Neuronal stem cell (in vitro differentiated cells): ENCODE measurements around the gene RABGAP1.

Source experiments
- DNase-seq: peaks from one replicate; pipeline ENCODE4 v3.0.0-alpha.2; 2013; ENCODE audit warnings: low spot score
- H2AFZ ChIP-seq: one replicate; pipeline ENCODE4 v1.6.1; 2013; ENCODE audit warnings: mild to moderate bottlenecking, low read length, inconsistent platforms
- H2AK5ac ChIP-seq: 2 replicates; pipeline ENCODE4 v1.6.1; 2013; ENCODE audit warnings: low read depth, mild to moderate bottlenecking, inconsistent platforms, low read length, moderate library complexity, mixed read lengths
- H2BK120ac ChIP-seq: 2 replicates; pipeline ENCODE4 v1.6.1; 2013; ENCODE audit warnings: low read depth, mild to moderate bottlenecking, inconsistent platforms, low read length, moderate library complexity, mixed read lengths
- H2BK12ac ChIP-seq: one replicate; pipeline ENCODE4 v1.6.1; 2013; ENCODE audit warnings: low read length, inconsistent platforms
- H2BK15ac ChIP-seq: 2 replicates; pipeline ENCODE4 v1.6.1; 2013; ENCODE audit warnings: mild to moderate bottlenecking, low read length, inconsistent platforms, mixed read lengths
- H2BK5ac ChIP-seq: one replicate; pipeline ENCODE4 v1.6.1; 2013; ENCODE audit warnings: inconsistent platforms, mild to moderate bottlenecking, low read length, moderate library complexity
- H3K14ac ChIP-seq: one replicate; pipeline ENCODE4 v1.6.1; 2013; ENCODE audit warnings: low read length, inconsistent platforms
- H3K18ac ChIP-seq: 2 replicates; pipeline ENCODE4 v1.6.1; 2013; ENCODE audit warnings: low read length, inconsistent platforms
- H3K23ac ChIP-seq: 2 replicates; pipeline ENCODE4 v1.6.1; 2013; ENCODE audit warnings: low read depth, mild to moderate bottlenecking, mixed read lengths, low read length, inconsistent platforms; ENCODE audit not compliant: poor library complexity
- H3K27ac ChIP-seq: replicated peaks from 3 replicates; pipeline ENCODE4 v1.5.1; 2013; ENCODE audit warnings: low read length, inconsistent platforms
- H3K27me3 ChIP-seq, 3 experiments: 2 replicates each; pipeline ENCODE4 v1.6.1; 2013; ENCODE audit warnings: low read length in 3 of 3, mild to moderate bottlenecking in 2 of 3, inconsistent platforms in 1 of 3, low read depth in 1 of 3, mixed read lengths in 1 of 3, moderate library complexity in 1 of 3; ENCODE audit not compliant: control insufficient read depth in 3 of 3, insufficient read depth in 3 of 3
- H3K36me3 ChIP-seq, 2 donors: replicated peaks in 1 of 2; 2 replicates each; pipeline ENCODE4 v1.6.1; 2013; ENCODE audit warnings: low read length in 2 of 2; ENCODE audit not compliant: control insufficient read depth in 2 of 2, insufficient read depth in 2 of 2
- H3K4ac ChIP-seq: 2 replicates; pipeline ENCODE4 v1.6.1; 2013; ENCODE audit warnings: inconsistent platforms, mild to moderate bottlenecking, low read length, moderate library complexity
- H3K4me1 ChIP-seq, 2 donors: 1 replicate in 1 of 2; 2 replicates in 1 of 2; pipeline ENCODE4 v1.6.1; 2013; ENCODE audit warnings: low read length in 2 of 2, low read depth in 1 of 2; ENCODE audit not compliant: control insufficient read depth in 2 of 2, insufficient read depth in 1 of 2
- H3K4me2 ChIP-seq: one replicate; pipeline ENCODE4 v1.6.1; 2013; ENCODE audit warnings: mild to moderate bottlenecking, low read length, inconsistent platforms; ENCODE audit not compliant: insufficient read depth, poor library complexity, severe bottlenecking
- H3K4me3 ChIP-seq, 2 donors: 2 replicates each; pipeline ENCODE4 v1.5.1; 2013; ENCODE audit warnings: low read length in 2 of 2, mild to moderate bottlenecking in 2 of 2, inconsistent platforms in 1 of 2, moderate library complexity in 1 of 2
- H3K79me1 ChIP-seq: one replicate; pipeline ENCODE4 v1.6.1; 2013; ENCODE audit warnings: low read depth, mild to moderate bottlenecking, inconsistent platforms, low read length, moderate library complexity
- H3K9ac ChIP-seq: one replicate; pipeline ENCODE4 v1.6.1; 2013; ENCODE audit warnings: mild to moderate bottlenecking, low read depth, low read length, inconsistent platforms; ENCODE audit not compliant: poor library complexity
- H3K9me3 ChIP-seq, 2 donors: replicated peaks in 1 of 2; 2 replicates each; pipeline versions ENCODE3 to v1.6.1; 2013; ENCODE audit warnings: low read length in 2 of 2, mild to moderate bottlenecking in 2 of 2, inconsistent platforms in 1 of 2, low read depth in 1 of 2, mixed read lengths in 1 of 2, moderate library complexity in 1 of 2; ENCODE audit not compliant: control insufficient read depth in 2 of 2, insufficient read depth in 1 of 2
- H4K8ac ChIP-seq: one replicate; pipeline ENCODE4 v1.6.1; 2013; ENCODE audit warnings: low read depth, mild to moderate bottlenecking, inconsistent platforms, low read length, moderate library complexity
- H4K91ac ChIP-seq: one replicate; pipeline ENCODE4 v1.6.1; 2013; ENCODE audit warnings: low read length, low read depth, mild to moderate bottlenecking, inconsistent platforms; ENCODE audit not compliant: poor library complexity
- WGBS, 2 donors: extraction: QIAGEN DNeasy Blood & Tissue Kit; methylation state at CpG; one replicate each; pipeline ENCODE4 v1.1.7; 2013; ENCODE audit warnings: missing lambda C conversion rate in 2 of 2, mixed read lengths in 1 of 2; ENCODE audit not compliant: insufficient read length in 2 of 2, insufficient replicate concordance in 1 of 2; ENCODE audit errors: extremely low coverage in 2 of 2; 5-methylcytosine and 5-hydroxymethylcytosine counted together

The RABGAP1 gene

DNA sequence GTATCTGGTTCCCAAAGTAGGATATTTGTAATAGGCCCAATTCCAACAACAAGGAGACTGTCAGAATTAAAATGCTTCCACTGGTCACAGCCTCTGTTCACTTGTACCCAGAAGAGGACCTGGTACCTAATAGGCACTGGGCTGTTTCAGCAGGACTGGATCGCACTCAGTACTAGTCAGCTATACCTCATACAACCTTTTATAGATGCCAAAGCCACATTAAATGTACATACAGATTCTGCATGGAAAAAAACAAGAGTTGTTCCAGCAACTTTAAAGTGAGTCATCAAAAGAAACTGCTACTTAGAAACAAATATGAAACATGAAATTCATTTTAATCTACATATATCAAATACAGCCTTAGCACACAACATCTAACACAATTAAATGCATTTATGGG, 180.1 kb downstream of the RABGAP1 start:
- H2BK12ac ChIP-seq, result no peak overlapping the region
- H2BK5ac ChIP-seq, result no peak overlapping the region
- H2BK15ac ChIP-seq, result no peak overlapping the region
- H3K9me3 ChIP-seq, result no peaks in the 10 kb centered on the region
- no peak overlapping the region for H2BK120ac ChIP-seq
- no peak overlapping the region for H2AFZ ChIP-seq
- no peak overlapping the region for H3K4me2 ChIP-seq
- H3K18ac ChIP-seq, result no peak overlapping the region
- H4K8ac ChIP-seq, result no peak overlapping the region
- no peak for DNase-seq
- no peak overlapping the region for H3K23ac ChIP-seq
- no peak overlapping the region for H3K27ac ChIP-seq
- no peak overlapping the region for H3K4ac ChIP-seq
- no peak overlapping the region for H3K14ac ChIP-seq
- no CpG with 5 or more reads among the region's 1 CpG for WGBS, 2 donors
- no peaks in the 10 kb centered on the region for H3K79me1 ChIP-seq
- H2AK5ac ChIP-seq, result no peak overlapping the region
- no peak overlapping the region for H3K9ac ChIP-seq
- no peaks in the 10 kb centered on the region for H3K27me3 ChIP-seq
- peaks cover 2 to 9% of the 10 kb centered on the region in 2 donors for H3K4me1 ChIP-seq
- H4K91ac ChIP-seq, result no peak overlapping the region
- H3K4me3 ChIP-seq, result no peak overlapping the region
- peaks cover 0 to 11% of the 10 kb centered on the region in 2 donors for H3K36me3 ChIP-seq

DNA sequence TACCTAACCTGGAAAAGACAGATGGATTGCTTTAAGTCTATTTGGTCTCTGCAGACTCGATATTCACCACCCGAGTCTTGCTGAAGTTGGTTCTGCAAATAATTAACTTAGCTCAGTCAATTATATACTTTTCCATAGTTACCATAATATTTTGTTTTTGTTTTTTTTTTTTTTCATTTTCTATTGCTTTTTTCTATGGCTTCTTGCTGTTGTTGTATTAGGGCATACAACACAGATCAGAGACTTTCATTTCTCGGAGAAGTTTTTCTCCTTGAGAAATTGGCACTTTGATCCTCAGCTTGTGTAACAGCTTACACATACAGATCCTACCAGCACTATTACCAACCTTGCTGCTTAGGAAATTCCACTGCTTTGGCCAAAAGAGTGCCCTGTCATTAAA, 180.6 kb downstream of the RABGAP1 start:
- Histone ChIP-seq H3K4me2 (no peak overlapping the region), H3K27ac (no peak overlapping the region), H4K8ac (no peak overlapping the region)

DNA sequence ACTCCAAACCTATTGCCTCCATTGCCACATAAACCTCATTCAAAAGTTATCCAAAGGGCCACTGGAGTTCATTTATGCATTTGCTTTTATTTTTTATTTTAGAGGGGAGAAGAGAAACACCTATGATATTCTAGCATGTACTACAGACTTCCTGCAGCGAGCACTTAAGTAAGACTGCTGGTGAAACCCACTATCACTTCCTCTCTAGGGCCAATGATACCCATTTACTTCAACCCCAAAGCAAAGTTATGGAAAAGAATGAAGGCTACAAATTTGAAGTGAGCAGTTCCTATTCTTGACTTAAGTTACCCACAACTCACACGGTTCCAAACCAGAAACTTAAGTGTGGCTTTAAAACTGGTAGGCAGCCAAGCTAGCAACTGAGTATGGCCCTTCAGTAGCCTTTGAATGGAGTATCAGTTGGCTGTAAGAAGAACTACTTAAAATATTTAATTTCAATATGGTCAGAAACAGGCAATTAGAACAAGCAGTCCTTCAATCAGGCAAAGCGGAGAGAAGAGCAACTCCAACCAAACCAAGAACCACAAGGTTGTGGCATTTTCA, 186.8 kb downstream of the RABGAP1 start:
- Histone ChIP-seq H3K4me1 (peaks cover 0 to 3% of the 10 kb centered on the region in 2 donors), H3K27ac (no peak overlapping the region), H2BK5ac (no peak overlapping the region), H3K4me3 (no peak overlapping the region), H2AK5ac (no peak overlapping the region), H3K18ac (no peak overlapping the region), H3K79me1 (no peaks in the 10 kb centered on the region), H3K27me3 (no peaks in the 10 kb centered on the region), H3K9ac (no peak overlapping the region), H4K8ac (no peak overlapping the region), H3K14ac (no peak overlapping the region), H2BK120ac (no peak overlapping the region), H3K4ac (no peak overlapping the region), H3K36me3 (peaks cover 16 to 62% of the 10 kb centered on the region in 2 donors), H2BK15ac (no peak overlapping the region), H2BK12ac (no peak overlapping the region), H2AFZ (no peak overlapping the region), H3K9me3 (no peaks in the 10 kb centered on the region), H3K4me2 (no peak overlapping the region), H3K23ac (no peak overlapping the region), H4K91ac (no peak overlapping the region)
- WGBS, 2 donors, result no CpG with 5 or more reads among the region's 3 CpGs
- DNase-seq, result no peak

More for the DNA sequence above, 180.6 kb downstream of the RABGAP1 start:
- H3K36me3 ChIP-seq, result peaks cover 0 to 11% of the 10 kb centered on the region in 2 donors
- H3K14ac ChIP-seq, result no peak overlapping the region
- no peak overlapping the region for H3K9ac ChIP-seq
- H3K4ac ChIP-seq, result no peak overlapping the region
- H3K18ac ChIP-seq, result no peak overlapping the region
- H3K79me1 ChIP-seq, result no peaks in the 10 kb centered on the region
- no peak overlapping the region for H2BK15ac ChIP-seq
- H3K4me1 ChIP-seq, result peaks cover 2 to 9% of the 10 kb centered on the region in 2 donors
- no peaks in the 10 kb centered on the region for H3K27me3 ChIP-seq
- no peak overlapping the region for H3K23ac ChIP-seq
- no CpG with 5 or more reads among the region's 3 CpGs for WGBS, 2 donors
- no peak overlapping the region for H2BK5ac ChIP-seq
- H2BK120ac ChIP-seq, result no peak overlapping the region
- no peak overlapping the region for H3K4me3 ChIP-seq
- H4K91ac ChIP-seq, result no peak overlapping the region
- no peaks in the 10 kb centered on the region for H3K9me3 ChIP-seq
- no peak overlapping the region for H2BK12ac ChIP-seq
- H2AFZ ChIP-seq, result no peak overlapping the region
- H2AK5ac ChIP-seq, result no peak overlapping the region
- DNase-seq, result no peak

DNA sequence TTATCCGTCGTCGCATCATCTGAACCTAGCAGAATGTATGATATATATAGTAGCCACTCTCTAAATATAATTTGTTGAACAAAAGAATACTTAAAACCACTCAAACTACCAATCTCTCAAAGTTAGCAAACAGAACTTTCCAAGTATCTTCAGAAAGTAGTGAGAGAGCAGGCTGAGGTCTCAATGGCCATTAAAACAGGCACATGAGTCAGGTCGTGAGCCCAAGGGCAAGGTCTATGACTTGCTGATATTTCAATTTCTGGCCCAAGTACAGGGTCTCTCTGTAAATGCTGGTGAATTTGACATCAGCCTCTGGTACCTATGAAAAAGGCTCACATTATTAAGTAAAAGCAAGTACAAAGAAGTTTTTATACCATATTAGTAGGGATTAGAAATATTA, 187.8 kb downstream of the RABGAP1 start:
- peaks cover 16 to 70% of the 10 kb centered on the region in 2 donors for H3K36me3 ChIP-seq

More for the DNA sequence above, 187.8 kb downstream of the RABGAP1 start:
- no CpG with 5 or more reads among the region's 4 CpGs for WGBS, 2 donors
- H4K91ac ChIP-seq, result no peak overlapping the region
- no peak overlapping the region for H2AK5ac ChIP-seq
- H3K23ac ChIP-seq, result no peak overlapping the region
- H2AFZ ChIP-seq, result no peak overlapping the region
- no peak overlapping the region for H3K14ac ChIP-seq
- no peak overlapping the region for H3K27ac ChIP-seq
- H3K18ac ChIP-seq, result no peak overlapping the region
- H3K4me1 ChIP-seq, result peaks cover 0 to 3% of the 10 kb centered on the region in 2 donors
- no peaks in the 10 kb centered on the region for H3K9me3 ChIP-seq
- no peak overlapping the region for H2BK120ac ChIP-seq
- no peaks in the 10 kb centered on the region for H3K79me1 ChIP-seq
- no peak overlapping the region for H2BK5ac ChIP-seq
- no peak overlapping the region for H2BK12ac ChIP-seq
- H3K4me2 ChIP-seq, result no peak overlapping the region
- no peak overlapping the region for H3K9ac ChIP-seq
- no peak overlapping the region for H4K8ac ChIP-seq
- no peak overlapping the region for H2BK15ac ChIP-seq
- H3K27me3 ChIP-seq, result no peaks in the 10 kb centered on the region
- no peak overlapping the region for H3K4me3 ChIP-seq
- DNase-seq, result no peak
- H3K4ac ChIP-seq, result no peak overlapping the region
